NB4 (cell line): ENCODE data around the gene RANBP10.

Experiments used
- CTCF ChIP-seq: IDR thresholded peaks from one replicate; pipeline ENCODE4 v1.5.1; 2012; ENCODE audit warnings: low read depth, low read length
- MAX ChIP-seq: IDR thresholded peaks from 2 replicates; pipeline ENCODE4 v1.6.1; 2011; ENCODE audit warnings: low read depth, low read length
- MYC ChIP-seq: IDR thresholded peaks from 2 replicates; pipeline ENCODE4 v1.6.1; 2011; ENCODE audit warnings: low read depth, low read length
- POLR2A ChIP-seq: IDR thresholded peaks from 2 replicates; pipeline ENCODE4 v1.6.1; 2011; ENCODE audit warnings: mild to moderate bottlenecking; ENCODE audit not compliant: insufficient read length; ENCODE audit errors: extremely low read depth

- TF ChIP-seq CTCF = no peak
- no peak for TF ChIP-seq POLR2A
- no peak for TF ChIP-seq MAX
- no peak for TF ChIP-seq MYC
Observed at GRCh38 chr16:67674851-67675578, 131.3 kb downstream of the RANBP10 start.
